ENCODE measurements around the gene KCNK7. TPM values are rescaled to one million over a fixed set of nuclear protein-coding genes. Genes with fewer than 3 reads are reported as not detected.

KCNK7 gene
- total RNA-seq, 4 donors from 2014 or later, result 1.2 TPM; not detected in 3

DNA sequence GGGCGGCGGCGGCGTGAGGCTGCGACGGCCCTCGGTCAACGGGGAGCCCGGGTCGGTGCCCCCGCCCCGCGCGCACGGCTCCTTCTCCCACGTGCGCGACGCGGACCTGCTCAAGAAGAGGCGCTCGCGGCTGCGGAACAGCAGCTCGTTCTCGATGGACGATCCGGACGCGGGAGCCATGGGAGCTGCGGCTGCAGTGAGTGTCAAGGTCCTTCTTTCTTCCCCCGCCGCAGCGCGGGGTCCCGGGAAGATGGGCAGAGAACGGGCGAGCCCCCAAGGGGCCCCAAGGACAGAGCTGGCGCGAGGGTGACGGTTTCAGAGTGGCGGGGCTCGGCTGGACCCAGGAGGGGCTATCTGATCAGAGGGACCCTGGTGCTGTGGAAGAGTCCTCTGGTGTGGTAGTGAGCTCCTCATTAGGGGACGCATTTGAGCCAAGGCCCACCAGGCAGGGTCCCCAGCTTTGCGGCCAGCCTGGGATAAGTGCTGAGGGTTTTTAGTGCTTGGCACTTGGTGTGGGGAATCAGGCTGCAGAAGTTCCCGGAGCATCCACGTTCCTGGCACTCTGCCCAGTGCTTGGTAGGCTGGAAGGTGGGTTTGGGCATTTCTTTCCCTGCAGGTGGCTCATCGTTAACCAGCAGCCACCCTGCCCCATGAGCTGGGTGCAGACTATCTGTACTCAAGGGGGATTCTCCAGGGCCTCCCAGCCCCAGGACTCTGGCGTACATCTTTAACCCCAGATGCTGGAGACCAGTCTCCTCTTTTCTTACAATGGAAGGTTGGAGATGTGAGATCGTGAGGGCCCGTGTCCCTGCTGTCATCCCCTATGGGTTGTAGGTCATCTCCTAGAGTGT lies 10.0 kb downstream of the KCNK7 start:
- Histone ChIP-seq H3K4me3 (replicated peaks in 1 of 3) (no peak overlapping the region), H3K27ac (no peak overlapping the region), H3K27me3 (no peaks in the 10 kb centered on the region), H3K4me1 (peaks cover 0 to 23% of the 10 kb centered on the region in 2 donors), H3K9me3 (no peaks in the 10 kb centered on the region), H3K36me3 (peaks cover 0 to under 1% of the 10 kb centered on the region in 2 donors)
- DNase-seq, result no peak
- WGBS, 2 donors, result 51 to 73% methylated on average over 6 to 24 of the region's 51 CpGs
- intact Hi-C loops (cut with DNase I), result no loop called here
- TF ChIP-seq, protein P1, sequence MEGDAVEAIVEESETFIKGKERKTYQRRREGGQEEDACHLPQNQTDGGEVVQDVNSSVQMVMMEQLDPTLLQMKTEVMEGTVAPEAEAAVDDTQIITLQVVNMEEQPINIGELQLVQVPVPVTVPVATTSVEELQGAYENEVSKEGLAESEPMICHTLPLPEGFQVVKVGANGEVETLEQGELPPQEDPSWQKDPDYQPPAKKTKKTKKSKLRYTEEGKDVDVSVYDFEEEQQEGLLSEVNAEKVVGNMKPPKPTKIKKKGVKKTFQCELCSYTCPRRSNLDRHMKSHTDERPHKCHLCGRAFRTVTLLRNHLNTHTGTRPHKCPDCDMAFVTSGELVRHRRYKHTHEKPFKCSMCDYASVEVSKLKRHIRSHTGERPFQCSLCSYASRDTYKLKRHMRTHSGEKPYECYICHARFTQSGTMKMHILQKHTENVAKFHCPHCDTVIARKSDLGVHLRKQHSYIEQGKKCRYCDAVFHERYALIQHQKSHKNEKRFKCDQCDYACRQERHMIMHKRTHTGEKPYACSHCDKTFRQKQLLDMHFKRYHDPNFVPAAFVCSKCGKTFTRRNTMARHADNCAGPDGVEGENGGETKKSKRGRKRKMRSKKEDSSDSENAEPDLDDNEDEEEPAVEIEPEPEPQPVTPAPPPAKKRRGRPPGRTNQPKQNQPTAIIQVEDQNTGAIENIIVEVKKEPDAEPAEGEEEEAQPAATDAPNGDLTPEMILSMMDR (IDR thresholded peaks at IDR 0.05), result no peak

DNA sequence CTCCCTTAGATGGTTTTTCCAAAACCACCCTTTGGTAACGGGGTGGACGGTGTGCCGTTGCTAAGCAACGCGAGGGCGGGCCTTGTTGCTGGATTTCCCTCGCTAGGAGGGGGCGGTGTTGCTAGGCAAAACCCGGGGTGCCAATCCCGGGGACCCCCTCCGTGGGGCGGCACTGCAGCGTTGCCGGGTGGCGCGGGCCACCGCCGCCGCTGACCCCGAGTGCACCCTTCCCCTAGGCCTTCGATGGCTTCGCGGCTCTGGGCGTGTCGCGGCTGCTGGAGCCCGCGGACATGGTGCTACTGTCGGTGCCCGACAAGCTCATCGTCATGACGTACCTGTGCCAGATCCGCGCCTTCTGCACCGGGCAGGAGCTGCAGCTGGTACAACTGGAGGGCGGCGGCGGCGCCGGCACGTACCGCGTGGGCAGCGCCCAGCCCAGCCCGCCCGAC lies 10.9 kb downstream of the KCNK7 start:
- DNase-seq, result no peak
- TF ChIP-seq, protein P1 (IDR thresholded peaks at IDR 0.05), result no peak
- no peak for TF ChIP-seq POLR2A (IDR thresholded peaks at IDR 0.05)
- intact Hi-C loops (cut with DNase I), result no loop called here
- peaks cover 3 to 5% of the 10 kb centered on the region in 2 donors for H3K36me3 ChIP-seq
- no peak overlapping the region for H3K4me3 ChIP-seq (replicated peaks in 1 of 3)
- 29% methylated on average over 9 to 33 of the region's 46 CpGs for WGBS, 2 donors
- H3K27ac ChIP-seq, result no peak overlapping the region
- H3K9me3 ChIP-seq, result no peaks in the 10 kb centered on the region
- H3K4me1 ChIP-seq, result peaks cover 0 to 23% of the 10 kb centered on the region in 2 donors
- no peaks in the 10 kb centered on the region for H3K27me3 ChIP-seq

DNA sequence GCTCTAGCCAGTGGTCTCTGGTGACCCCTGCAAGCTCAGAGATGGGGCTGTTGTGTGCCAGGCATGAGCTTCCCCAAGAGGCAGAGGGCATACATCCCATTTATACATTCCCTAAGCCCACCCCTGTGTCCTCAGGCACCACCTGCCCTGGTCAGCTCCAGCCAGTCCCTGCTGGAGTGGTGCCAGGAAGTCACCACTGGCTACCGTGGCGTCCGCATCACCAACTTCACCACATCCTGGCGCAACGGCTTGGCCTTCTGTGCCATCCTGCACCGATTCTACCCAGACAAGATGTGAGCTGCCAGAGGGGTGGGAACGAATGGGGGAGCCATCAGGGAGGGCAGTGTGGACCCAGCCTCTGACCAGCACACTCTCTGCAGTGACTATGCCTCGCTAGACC lies 11.5 kb downstream of the KCNK7 start:
- Histone ChIP-seq H3K9me3 (no peaks in the 10 kb centered on the region), H3K4me1 (peaks cover 0 to 23% of the 10 kb centered on the region in 2 donors), H3K4me3 (replicated peaks in 1 of 3) (no peak overlapping the region), H3K27ac (no peak overlapping the region), H3K27me3 (no peaks in the 10 kb centered on the region), H3K36me3 (peaks cover 3 to 5% of the 10 kb centered on the region in 2 donors)
- TF ChIP-seq POLR2A (IDR thresholded peaks at IDR 0.05), result no peak
- TF ChIP-seq, protein P1 (IDR thresholded peaks at IDR 0.05), result no peak
- no peak for DNase-seq
- WGBS, 2 donors, result 67 to 73% methylated on average over 2 to 5 of the region's 8 CpGs
- intact Hi-C loops (cut with DNase I), result no loop called here

DNA sequence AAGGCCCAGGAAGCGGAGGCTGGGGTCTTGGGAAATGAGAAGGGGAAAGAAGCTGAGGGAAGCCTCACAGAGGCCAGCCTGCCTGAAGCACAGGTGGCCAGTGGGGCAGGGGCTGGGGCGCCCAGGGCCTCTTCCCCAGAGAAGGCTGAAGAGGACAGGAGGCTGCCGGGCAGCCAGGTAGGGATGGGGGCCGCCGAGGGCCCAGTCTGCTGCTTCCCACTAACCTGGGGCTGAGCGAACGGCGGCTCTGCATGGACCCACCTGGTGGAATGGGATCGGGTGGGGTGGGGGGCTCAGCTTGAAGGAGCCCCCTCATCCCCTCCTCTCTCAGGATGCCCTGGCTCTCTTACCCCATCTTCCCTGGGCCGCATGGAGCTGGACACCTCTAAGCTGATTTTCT lies 12.0 kb downstream of the KCNK7 start:
- no peak for TF ChIP-seq POLR2A (IDR thresholded peaks at IDR 0.05)
- TF ChIP-seq, protein P1 (IDR thresholded peaks at IDR 0.05), result no peak
- H3K27me3 ChIP-seq, result no peaks in the 10 kb centered on the region
- H3K4me3 ChIP-seq (replicated peaks in 1 of 3), result no peak overlapping the region
- H3K9me3 ChIP-seq, result no peaks in the 10 kb centered on the region
- intact Hi-C loops (cut with DNase I), result no loop called here
- DNase-seq, result no peak
- peaks cover 3 to 5% of the 10 kb centered on the region in 2 donors for H3K36me3 ChIP-seq
- 84 to 85% methylated on average over 7 to 9 of the region's 10 CpGs for WGBS, 2 donors
- H3K27ac ChIP-seq, result no peak overlapping the region
- peaks cover 0 to 22% of the 10 kb centered on the region in 2 donors for H3K4me1 ChIP-seq

DNA sequence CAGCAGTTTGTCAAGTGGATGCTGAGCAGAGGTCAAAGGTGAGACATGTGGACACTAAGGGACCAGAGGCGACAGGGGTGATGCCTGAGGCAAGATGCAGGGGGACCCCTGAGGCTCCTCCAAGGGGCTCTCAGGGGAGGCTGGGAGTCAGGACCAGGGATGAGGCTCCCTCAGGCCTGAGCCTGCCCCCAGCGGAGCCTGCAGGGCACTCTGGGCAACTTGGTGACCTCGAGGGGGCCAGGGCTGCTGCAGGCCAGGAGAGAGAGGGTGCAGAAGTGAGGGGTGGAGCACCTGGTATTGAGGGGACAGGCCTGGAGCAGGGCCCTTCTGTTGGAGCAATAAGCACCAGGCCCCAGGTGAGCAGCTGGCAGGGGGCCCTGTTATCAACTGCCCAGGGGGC lies 13.7 kb downstream of the KCNK7 start:
- H3K27me3 ChIP-seq, result no peaks in the 10 kb centered on the region
- H3K27ac ChIP-seq, result no peak overlapping the region
- TF ChIP-seq, protein P1 (IDR thresholded peaks at IDR 0.05), result no peak
- no peak for TF ChIP-seq POLR2A (IDR thresholded peaks at IDR 0.05)
- intact Hi-C loops (cut with DNase I), result no loop called here
- H3K4me1 ChIP-seq, result peaks cover 0 to 21% of the 10 kb centered on the region in 2 donors
- DNase-seq, result no peak
- no peak overlapping the region for H3K4me3 ChIP-seq (replicated peaks in 1 of 3)
- H3K9me3 ChIP-seq, result no peaks in the 10 kb centered on the region
- WGBS, 2 donors, result 84 to 92% methylated on average over 3 of the region's 3 CpGs
- peaks cover 3 to 5% of the 10 kb centered on the region in 2 donors for H3K36me3 ChIP-seq

All from thyroid gland (tissue), 4 donors.